Fibroblast of peridontal ligament (primary cell): ENCODE measurements around the gene FGF22.
"Not testable (repeated sequence)": the region's sequence is repeated elsewhere in the genome, so short reads cannot be mapped to it uniquely, and the experiment has no call there.

Experiments used
- DNase-seq: peaks from one replicate; pipeline ENCODE4 v3.0.0-alpha.2; 2010; ENCODE audit errors: extremely low read depth

FGF22 gene

DNA sequence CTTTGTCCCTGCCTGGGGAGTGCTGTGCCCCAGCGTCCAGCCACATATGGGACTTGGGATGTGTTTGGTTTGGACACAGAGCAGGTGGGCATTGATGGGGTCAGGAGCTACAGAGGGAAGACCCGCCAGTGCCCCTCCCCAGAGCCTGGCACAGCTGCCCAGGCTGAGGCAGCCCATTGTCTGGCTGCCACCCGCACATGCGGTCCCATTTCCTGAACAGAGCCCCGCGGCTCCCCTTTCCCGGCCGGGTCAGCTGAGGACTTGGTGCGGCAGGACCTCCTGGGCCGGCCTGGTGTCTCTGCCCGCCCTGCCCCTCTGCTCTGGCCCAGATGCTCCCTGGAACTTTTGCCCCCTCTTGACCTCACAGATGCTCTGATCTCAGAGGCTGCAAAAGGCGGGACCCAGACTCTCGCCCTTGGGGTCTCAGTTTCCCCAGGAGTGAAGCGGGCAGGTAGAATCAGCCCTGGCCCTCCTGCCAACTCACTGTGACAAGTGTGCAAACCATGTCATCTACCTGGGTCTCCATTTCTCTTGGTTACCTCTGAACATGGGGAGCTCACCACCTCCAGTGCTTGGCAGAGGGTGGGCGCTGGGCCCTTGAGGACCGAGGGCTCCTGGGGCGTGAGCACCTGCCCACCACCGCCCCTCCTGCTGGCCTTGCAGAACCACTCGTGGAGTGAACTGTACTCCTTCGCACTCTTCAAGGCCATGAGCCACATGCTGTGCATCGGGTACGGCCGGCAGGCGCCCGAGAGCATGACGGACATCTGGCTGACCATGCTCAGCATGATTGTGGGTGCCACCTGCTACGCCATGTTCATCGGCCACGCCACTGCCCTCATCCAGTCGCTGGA lies 32.2 kb upstream of the FGF22 start:
- no peak for DNase-seq

DNA sequence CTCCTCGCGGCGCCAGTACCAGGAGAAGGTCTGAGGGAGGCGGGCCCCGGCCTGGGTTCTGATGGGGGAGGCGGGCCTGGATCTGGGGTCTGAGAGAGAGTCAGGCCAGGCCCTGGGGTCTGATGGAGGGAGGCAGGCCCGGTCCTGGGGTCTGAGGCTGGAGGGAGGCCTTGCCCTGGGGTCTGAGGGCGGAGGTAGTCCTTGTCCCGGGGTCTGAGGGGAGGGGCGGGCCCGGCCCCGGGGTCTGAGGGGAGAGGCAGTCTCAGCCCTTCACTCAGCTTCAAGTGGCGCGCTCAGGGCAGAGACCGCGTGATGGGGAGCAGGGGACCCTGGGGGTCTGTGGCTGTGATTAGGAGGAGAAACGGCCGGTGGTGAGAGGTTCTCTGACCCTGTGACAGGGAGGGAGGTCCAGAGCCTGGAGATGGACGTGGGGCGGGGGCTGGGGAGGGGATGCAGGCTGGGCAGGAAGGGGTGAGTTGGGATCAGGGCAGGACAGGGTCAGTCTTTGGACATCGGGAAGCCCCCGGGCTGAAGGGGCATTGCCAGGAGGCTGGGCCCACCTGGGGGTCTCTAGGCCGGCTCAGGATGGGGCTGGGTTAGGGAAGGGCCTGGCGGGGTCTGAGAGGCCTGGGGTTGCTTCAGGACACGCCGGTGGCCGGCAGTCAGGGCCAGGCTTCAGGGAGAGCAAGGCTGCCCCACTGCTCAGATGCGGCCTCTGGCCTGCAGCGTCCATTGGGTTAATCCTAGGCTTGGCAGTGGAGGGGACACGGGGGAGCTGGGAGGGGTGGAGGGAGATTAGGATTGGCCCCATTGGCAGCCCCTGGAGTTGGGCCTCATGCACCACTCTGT lies 31.3 kb upstream of the FGF22 start:
- DNase-seq = no peak

- no peak for DNase-seq
These were observed 30.7 kb upstream of the FGF22 start for GRCh38 chr19:609004-609346.

DNA sequence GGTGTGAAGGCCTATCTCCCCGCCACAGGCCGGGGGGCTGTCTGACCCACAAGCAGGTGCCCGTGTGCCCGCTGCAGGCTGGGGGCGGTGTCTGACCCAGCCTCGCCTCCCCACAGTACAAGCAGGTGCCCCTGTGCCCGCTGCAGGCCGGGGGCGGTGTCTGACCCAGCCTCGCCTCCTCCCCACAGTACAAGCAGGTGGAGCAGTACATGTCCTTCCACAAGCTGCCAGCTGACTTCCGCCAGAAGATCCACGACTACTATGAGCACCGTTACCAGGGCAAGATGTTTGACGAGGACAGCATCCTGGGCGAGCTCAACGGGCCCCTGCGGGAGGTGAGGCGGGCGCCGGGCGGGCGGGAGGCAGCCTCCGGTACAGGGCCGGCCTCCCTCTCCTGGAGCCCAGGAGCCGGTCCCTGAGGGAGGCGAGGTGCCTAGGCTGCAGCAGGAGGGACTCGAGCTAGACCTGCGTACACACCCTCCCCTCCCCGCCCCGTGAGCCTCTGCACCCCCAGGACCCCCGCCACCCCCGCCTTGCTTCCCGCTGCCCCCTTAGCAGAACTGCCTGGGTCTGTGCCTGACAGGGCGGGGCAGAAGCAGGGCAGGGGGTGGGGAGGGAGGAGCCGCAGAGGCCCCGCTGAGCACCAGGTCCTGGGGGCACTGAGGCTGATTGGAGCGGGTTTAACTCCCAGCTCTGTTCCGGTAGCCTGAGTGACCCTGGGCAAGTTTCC lies 29.4 kb upstream of the FGF22 start:
- DNase-seq = no peak

- DNase-seq = peak; percentile 77
These were observed 28.7 kb upstream of the FGF22 start for GRCh38 chr19:610801-611480.

DNA sequence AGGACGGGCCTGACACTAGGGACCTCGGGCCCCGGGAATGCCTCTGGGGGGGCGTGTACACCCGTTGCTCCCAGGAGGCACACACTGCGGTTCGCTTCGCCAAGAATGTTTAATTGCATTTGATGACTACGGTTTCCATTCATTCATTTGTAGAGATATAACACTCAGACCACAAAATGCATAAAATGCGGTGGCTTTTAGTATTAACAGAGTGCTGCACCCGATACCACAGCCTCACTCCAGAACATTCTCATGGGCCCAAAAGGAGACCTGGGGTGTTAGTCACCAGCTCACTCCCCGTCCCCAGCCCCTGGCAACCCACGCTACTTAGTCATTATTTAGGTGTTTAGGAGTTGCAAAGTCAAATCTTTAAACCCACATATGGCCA lies 28.2 kb upstream of the FGF22 start:
- peak; percentile 96 for DNase-seq

DNA sequence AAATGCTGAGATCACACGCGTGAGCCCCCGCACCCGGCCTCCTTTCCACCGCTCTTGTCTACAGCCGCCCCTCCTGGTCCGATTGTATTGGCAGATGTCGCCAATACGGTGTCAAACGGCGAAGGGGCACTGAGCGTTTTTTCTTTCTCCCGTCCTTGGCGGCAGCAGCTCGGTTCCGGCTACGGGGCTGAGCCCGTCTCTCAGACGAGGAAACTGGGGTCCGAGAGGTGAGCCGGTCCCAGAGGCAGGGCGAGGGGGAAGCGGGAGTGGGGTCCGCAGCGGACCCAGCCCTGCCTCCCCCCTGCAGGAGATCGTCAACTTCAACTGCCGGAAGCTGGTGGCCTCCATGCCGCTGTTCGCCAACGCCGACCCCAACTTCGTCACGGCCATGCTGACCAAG lies 26.7 kb upstream of the FGF22 start:
- DNase-seq = no peak

DNA sequence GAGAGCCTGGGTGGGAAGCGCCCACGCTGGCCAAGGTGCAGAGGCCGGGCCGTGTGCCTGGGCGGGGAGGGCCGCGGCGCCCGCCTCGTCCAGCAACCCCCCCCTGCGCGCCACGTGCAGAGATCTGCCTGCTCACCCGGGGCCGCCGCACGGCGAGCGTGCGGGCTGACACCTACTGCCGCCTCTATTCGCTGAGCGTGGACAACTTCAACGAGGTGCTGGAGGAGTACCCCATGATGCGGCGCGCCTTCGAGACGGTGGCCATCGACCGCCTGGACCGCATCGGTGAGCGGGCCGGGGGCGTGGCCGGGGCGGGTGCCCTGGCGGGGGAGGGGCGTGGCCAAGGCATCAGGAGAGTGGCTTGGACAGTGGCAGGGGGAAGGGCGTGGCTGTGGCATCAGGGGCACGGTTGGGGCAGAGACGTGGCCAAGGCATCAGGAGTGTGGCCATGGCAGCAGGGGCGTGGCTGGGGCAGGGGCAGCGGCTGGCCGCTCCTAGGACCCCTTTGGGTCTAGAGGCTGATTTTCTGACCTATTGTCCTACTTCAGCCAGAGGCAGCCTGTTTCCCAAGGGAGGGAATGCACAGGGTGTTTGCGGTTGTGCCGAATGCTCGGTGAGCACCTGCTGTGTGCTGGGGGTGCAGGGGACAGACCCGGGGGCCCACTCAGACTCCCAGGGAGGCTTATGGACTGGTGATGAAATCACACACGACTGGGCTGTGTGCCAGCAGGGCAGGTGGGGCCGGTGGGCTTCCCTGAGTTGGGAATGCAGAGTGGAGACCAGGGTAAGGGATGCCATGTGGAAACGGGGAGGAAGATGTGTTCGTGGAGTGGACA lies 25.7 kb upstream of the FGF22 start:
- no peak for DNase-seq

DNA sequence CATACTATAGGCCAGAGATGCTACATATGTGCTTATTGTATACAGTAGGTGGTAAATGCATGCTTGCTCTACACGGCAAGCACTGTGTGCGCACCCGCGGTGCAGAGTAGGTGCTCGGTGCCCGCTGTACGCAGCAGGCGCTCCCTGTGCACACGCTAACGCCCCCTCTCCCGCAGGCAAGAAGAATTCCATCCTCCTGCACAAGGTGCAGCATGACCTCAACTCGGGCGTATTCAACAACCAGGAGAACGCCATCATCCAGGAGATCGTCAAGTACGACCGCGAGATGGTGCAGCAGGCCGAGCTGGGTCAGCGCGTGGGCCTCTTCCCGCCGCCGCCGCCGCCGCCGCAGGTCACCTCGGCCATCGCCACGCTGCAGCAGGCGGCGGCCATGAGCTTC lies 24.1 kb upstream of the FGF22 start:
- no peak for DNase-seq

GRCh38 chr19:616062-616700 lies 23.5 kb upstream of the FGF22 start:
- DNase-seq = no peak

- no peak for DNase-seq
These were observed 22.7 kb upstream of the FGF22 start for GRCh38 chr19:616747-617526.

- no peak for DNase-seq
These were observed 22.0 kb upstream of the FGF22 start for GRCh38 chr19:617551-618246.

- DNase-seq = no peak
These were observed 21.4 kb upstream of the FGF22 start for GRCh38 chr19:618247-618619.

DNA sequence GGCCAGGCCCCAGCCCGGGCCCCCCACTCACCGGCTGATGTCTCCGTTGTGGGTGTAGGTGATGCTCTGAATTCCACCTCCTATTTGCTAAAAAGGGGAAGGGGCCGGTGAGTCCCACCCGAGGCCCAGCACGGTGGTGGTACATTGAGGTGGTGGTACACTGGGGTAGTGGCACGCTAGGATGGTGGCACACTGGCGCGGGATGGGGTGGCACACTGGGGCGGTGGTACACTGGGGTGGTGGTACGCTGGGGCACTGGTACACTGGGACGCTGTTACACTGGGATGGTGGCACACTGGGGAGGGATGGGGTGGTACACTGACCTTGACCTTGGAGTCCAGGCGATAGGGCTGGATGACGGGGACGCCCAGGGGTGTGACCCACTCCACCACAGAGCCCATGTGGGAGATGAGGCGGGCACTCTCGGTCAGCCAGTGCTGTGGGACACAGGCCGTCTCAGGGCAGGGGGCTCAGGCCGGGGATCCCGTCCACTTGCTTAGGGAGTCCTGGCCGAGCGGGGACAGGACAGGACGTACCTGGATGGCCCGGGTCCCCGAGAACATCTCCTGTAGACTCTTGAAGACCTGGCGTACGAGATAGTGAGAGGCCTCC lies 20.9 kb upstream of the FGF22 start:
- no peak for DNase-seq

- no peak for DNase-seq
These were observed 20.2 kb upstream of the FGF22 start for GRCh38 chr19:619286-620002.

GRCh38 chr19:620166-620862 lies 19.4 kb upstream of the FGF22 start:
- no peak for DNase-seq

DNA sequence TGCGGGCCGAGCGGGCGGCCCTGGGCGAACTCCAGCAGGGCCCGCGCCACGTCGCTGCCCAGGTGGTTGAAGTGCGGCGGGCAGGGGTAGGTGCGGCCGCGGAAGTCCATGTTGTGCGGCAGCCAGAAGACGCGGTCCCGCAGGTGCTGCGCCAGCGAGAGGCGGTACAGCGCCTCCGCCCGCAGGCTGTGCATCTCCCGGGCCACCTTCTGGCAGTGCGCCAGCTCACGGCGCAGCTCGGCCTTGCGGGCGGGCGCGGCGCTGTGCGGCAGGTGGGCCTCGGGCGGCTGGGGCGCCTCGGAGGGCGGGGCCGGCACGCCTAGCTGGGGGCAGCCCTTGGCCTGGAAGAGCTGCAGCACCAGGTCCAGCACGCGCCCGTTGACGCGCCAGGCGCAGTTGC lies 18.5 kb upstream of the FGF22 start:
- not testable (repeated sequence) for DNase-seq
